GM12878 (cell line): ENCODE results near the gene KCNQ1. TPM values are rescaled to one million over a fixed set of nuclear protein-coding genes. Genes with fewer than 3 reads are reported as not detected.

Experiments
- ATAC-seq: fragments of 200-7000 bp; cut with Tn5 transposase; 3 replicates; pipeline ENCODE4 v1.9.1; 2020; ENCODE audit warnings: mild to moderate bottlenecking, moderate library complexity
- BruUV-seq: library from RNA; stranded (reverse); fragments of 400-500 nt; replicated peaks from 2 replicates; lab custom pipeline; 2021; lab: Mats Ljungman, UMichigan
- CTCF ChIA-PET: fragments of 300-600 bp; sonication (Branson Sonifier 250); formaldehyde crosslinking; extraction: SDS; loops from one replicate; lab custom pipeline; 2021; ENCODE audit warnings: inconsistent platforms; lab: Yijun Ruan, JAX
- POLR2A ChIA-PET: fragments of 350-600 bp; formaldehyde crosslinking; extraction: SDS; loops from one replicate; lab custom pipeline; 2021; ENCODE audit warnings: inconsistent platforms; lab: Charles Lee
- RAD21 ChIA-PET: fragments of 300-600 bp; sonication (Branson Sonifier 250); formaldehyde crosslinking; loops from one replicate; lab custom pipeline; 2023; ENCODE audit warnings: antibody characterized with exemption; ENCODE audit not compliant: unreplicated experiment; lab: Charles Lee
- SMC1A ChIA-PET: fragments of 300-600 bp; sonication (Branson Sonifier 250); formaldehyde crosslinking; loops from one replicate; lab custom pipeline; 2023; ENCODE audit not compliant: unreplicated experiment, uncharacterized antibody; lab: Charles Lee
- DNase-seq: peaks from one replicate; pipeline ENCODE4 v3.0.0-alpha.2; 2011; ENCODE audit warnings: low read depth, low spot score
- FAIRE-seq: peaks from 3 replicates; lab custom pipeline; 2011; peaks lifted over from hg19 to GRCh38; lab: Jason Lieb, UNC
- H2AFZ ChIP-seq: 2 replicates; pipeline ENCODE4 v1.6.0; 2011; ENCODE audit warnings: low read depth, low read length, control low read depth; ENCODE audit not compliant: control insufficient read depth
- H3K27ac ChIP-seq: 2 replicates; pipeline ENCODE4 v1.5.1; 2011; ENCODE audit warnings: control low read depth; ENCODE audit not compliant: control insufficient read depth, insufficient read depth
- H3K27me3 ChIP-seq, 2 experiments: replicated peaks in 1 of 2; 2 replicates each; pipeline versions ENCODE4 v1.6.0 to v1.6.1; 2011; ENCODE audit warnings: low read length in 1 of 2; ENCODE audit not compliant: control insufficient read depth in 2 of 2, insufficient read depth in 2 of 2
- H3K36me3 ChIP-seq, 2 experiments: 2 replicates each; pipeline ENCODE4 v1.5.1; 2011; ENCODE audit warnings: low read length in 1 of 2; ENCODE audit not compliant: control insufficient read depth in 2 of 2, insufficient read depth in 2 of 2
- H3K4me1 ChIP-seq: 2 replicates; pipeline ENCODE4 v1.6.1; 2011; ENCODE audit warnings: mild to moderate bottlenecking, low read length, moderate library complexity, mixed read lengths; ENCODE audit not compliant: control insufficient read depth, insufficient read depth
- H3K4me2 ChIP-seq: 2 replicates; pipeline ENCODE4 v1.6.0; 2011; ENCODE audit warnings: control low read depth; ENCODE audit not compliant: control insufficient read depth, insufficient read depth
- H3K4me3 ChIP-seq: fragments of 200-600 bp; sonication (generic); 2 replicates; pipeline ENCODE4 v1.5.1; 2016
- H3K79me2 ChIP-seq: 2 replicates; pipeline ENCODE4 v1.6.0; 2011; ENCODE audit warnings: low read length; ENCODE audit not compliant: control insufficient read depth, insufficient read depth
- H3K9ac ChIP-seq: 2 replicates; pipeline ENCODE4 v1.8.0; 2011; ENCODE audit warnings: low read length, control low read depth, mixed read lengths; ENCODE audit not compliant: control insufficient read depth, insufficient read depth
- H3K9me3 ChIP-seq: replicated peaks from 3 replicates; pipeline ENCODE4 v1.5.1; 2011; ENCODE audit warnings: mild to moderate bottlenecking, low read length; ENCODE audit not compliant: control insufficient read depth, insufficient read depth
- H4K20me1 ChIP-seq: 2 replicates; pipeline ENCODE4 v1.6.0; 2011; ENCODE audit not compliant: control insufficient read depth, insufficient read depth
- MEF2A ChIP-seq: IDR thresholded peaks from 2 replicates; pipeline ENCODE4 v1.6.1; 2011; ENCODE audit warnings: low read depth, mild to moderate bottlenecking, low read length, moderate library complexity; ENCODE audit not compliant: insufficient read depth
- MLLT1 ChIP-seq: fragments of 450-650 bp; IDR thresholded peaks from 2 replicates; pipeline ENCODE4 v1.6.1; 2016; ENCODE audit warnings: mild to moderate bottlenecking
- NFIC ChIP-seq: IDR thresholded peaks from 2 replicates; pipeline ENCODE4 v1.6.1; 2012; ENCODE audit warnings: low read depth, mild to moderate bottlenecking, inconsistent platforms, low read length, moderate library complexity
- RBBP5 ChIP-seq: fragments of 200-600 bp; sonication (generic); conservative IDR thresholded peaks from 2 replicates; pipeline ENCODE4 v1.6.1; 2016
- SRF ChIP-seq, 2 experiments: IDR thresholded peaks; 2 replicates each; pipeline ENCODE4 v1.6.1; 2011; ENCODE audit warnings: low read depth in 2 of 2, low read length in 2 of 2, mild to moderate bottlenecking in 1 of 2, moderate library complexity in 1 of 2
- WGBS: methylation state at CpG from one replicate; pipeline ENCODE4 v1.1.6; 2016; ENCODE audit warnings: low lambda C conversion rate; ENCODE audit not compliant: insufficient replicate concordance, insufficient coverage; ENCODE audit errors: missing lambda C conversion rate; 5-methylcytosine and 5-hydroxymethylcytosine counted together
- in situ Hi-C: fragments of 300-500 bp; cut with MboI; formaldehyde crosslinking; loops from 9 replicates; pipeline ENCODE4 v1.14.3; 2018; ENCODE audit warnings: mixed read lengths
- intact Hi-C: fragments of 100-400 bp; cut with micrococcal nuclease; formaldehyde crosslinking; loops from one replicate; pipeline ENCODE4 v1.14.2; 2022; ENCODE audit not compliant: unreplicated experiment
- polyA plus RNA-seq, 11 experiments: library from polyadenylated mRNA; depleted of rRNA in 4 of 11; unstranded in 6 of 11; stranded (reverse) in 5 of 11; fragments of >200 nt; fragmentation: Nextera tagmentation in 4 of 11; fragmentation: Illumina TruSeq in 1 of 11; extraction: Ambion mirVana in 4 of 11; extraction: Trizol in 1 of 11; gene quantifications; 1 replicate in 1 of 11; 2 replicates in 10 of 11; pipeline versions ENCODE4 v1.2.1 to v1.2.3, GENCODE V29; 2011 to 2016; ENCODE audit warnings: inconsistent platforms in 2 of 11, missing spikeins in 2 of 11, low read depth in 1 of 11
- total RNA-seq, 4 experiments: library from RNA; depleted of rRNA in 3 of 4; stranded (reverse); fragments of >200 nt in 3 of 4; fragmentation: Illumina TruSeq in 1 of 4; extraction: Trizol in 1 of 4; gene quantifications; 2 replicates each; pipeline versions ENCODE4 v1.2.1 to v1.2.3, GENCODE V29; 2013 to 2021
- TF ChIP-seq, protein P1 (sequence below): IDR thresholded peaks from 2 replicates; pipeline ENCODE4 v1.6.1; 2012; ENCODE audit warnings: low read length, inconsistent platforms
- TF ChIP-seq, protein P2 (sequence below): IDR thresholded peaks from 2 replicates; pipeline ENCODE4 v1.6.1; 2012; ENCODE audit warnings: low read depth, low read length, improper control_type of control experiment

KCNQ1 gene
- total and polyA plus RNA-seq, 10 of the 15 experiments (the other 5 are each of a cell fraction or from before 2014, with no cell fraction given): 0.03 to 0.15 (median 0.12) TPM; not detected in 7

GRCh38 chr11:2679011-2679676 is 234.3 kb downstream of the KCNQ1 start:
- DNase-seq: no peak
- peaks cover 7% of the 10 kb centered on the region for H3K4me1 ChIP-seq

More at GRCh38 chr11:2679011-2679676, 234.3 kb downstream of the KCNQ1 start:
- in situ Hi-C loops: no loop called here
- H3K4me2 ChIP-seq: no peak overlapping the region
- no peaks in the 10 kb centered on the region for H3K27me3 ChIP-seq
- SMC1A ChIA-PET: interaction anchor here (0.9 to 1.6 kb wide), 3 partner anchors 10 to 146 kb away, joined by 3 to 5 read pairs (median 4); no protein-coding TSS in a partner anchor
- RAD21 ChIA-PET: no interaction called here
- H3K79me2 ChIP-seq: no peaks in the 10 kb centered on the region; the same call in none of the 2 replicates
- no TSS peak for BruUV-seq
- no peaks in the 10 kb centered on the region for H3K36me3 ChIP-seq
- no peaks in the 10 kb centered on the region for H3K9me3 ChIP-seq
- ATAC-seq (no peak), FAIRE-seq (no peak)
- TF ChIP-seq MLLT1 (no peak), NFIC (no peak), MEF2A (no peak), RBBP5 (no peak), SRF (IDR thresholded peaks at IDR 0.05; ENCODE audit: low read depth in 2 of 2, low read length in 2 of 2) (no peak)
- TF ChIP-seq, protein P1, sequence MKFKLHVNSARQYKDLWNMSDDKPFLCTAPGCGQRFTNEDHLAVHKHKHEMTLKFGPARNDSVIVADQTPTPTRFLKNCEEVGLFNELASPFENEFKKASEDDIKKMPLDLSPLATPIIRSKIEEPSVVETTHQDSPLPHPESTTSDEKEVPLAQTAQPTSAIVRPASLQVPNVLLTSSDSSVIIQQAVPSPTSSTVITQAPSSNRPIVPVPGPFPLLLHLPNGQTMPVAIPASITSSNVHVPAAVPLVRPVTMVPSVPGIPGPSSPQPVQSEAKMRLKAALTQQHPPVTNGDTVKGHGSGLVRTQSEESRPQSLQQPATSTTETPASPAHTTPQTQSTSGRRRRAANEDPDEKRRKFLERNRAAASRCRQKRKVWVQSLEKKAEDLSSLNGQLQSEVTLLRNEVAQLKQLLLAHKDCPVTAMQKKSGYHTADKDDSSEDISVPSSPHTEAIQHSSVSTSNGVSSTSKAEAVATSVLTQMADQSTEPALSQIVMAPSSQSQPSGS: no peak
- TF ChIP-seq, protein P2, sequence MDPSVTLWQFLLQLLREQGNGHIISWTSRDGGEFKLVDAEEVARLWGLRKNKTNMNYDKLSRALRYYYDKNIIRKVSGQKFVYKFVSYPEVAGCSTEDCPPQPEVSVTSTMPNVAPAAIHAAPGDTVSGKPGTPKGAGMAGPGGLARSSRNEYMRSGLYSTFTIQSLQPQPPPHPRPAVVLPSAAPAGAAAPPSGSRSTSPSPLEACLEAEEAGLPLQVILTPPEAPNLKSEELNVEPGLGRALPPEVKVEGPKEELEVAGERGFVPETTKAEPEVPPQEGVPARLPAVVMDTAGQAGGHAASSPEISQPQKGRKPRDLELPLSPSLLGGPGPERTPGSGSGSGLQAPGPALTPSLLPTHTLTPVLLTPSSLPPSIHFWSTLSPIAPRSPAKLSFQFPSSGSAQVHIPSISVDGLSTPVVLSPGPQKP: no peak
- H3K27ac ChIP-seq: no peak overlapping the region
- WGBS: 43% methylated on average over 2 of the region's 2 CpGs
- H3K9ac ChIP-seq: no peak overlapping the region
- H2AFZ ChIP-seq: no peak overlapping the region
- intact Hi-C loops: no loop called here
- no peaks in the 10 kb centered on the region for H4K20me1 ChIP-seq
- no peak overlapping the region for H3K4me3 ChIP-seq
- POLR2A ChIA-PET: no interaction called here
- CTCF ChIA-PET: interaction anchor here (1.2 kb wide), 1 partner anchor 13 kb away, joined by 3 read pairs; no protein-coding TSS in a partner anchor
